ENCODE measurements around the gene CNOT2.

DNA sequence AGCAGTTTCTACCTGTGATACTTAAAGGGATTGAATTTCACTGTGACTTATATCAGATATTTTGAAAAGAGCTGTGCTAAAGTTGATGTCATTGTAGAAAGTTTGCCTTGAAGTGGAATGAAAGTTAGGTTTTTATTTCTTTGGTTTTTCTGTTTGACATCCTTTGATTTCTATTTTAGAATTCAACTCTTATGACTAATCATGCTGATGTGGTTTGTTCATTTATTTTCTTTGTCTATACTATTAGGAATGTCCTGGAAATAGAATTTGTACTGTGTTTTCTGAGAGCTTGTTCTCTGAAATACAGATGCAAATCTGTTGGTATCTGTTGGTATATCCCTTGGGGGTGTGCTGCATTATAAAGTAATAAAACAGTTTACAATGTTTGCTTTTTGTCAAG lies 3.3 kb downstream of the CNOT2 start:
- TF ChIP-seq, protein P1, sequence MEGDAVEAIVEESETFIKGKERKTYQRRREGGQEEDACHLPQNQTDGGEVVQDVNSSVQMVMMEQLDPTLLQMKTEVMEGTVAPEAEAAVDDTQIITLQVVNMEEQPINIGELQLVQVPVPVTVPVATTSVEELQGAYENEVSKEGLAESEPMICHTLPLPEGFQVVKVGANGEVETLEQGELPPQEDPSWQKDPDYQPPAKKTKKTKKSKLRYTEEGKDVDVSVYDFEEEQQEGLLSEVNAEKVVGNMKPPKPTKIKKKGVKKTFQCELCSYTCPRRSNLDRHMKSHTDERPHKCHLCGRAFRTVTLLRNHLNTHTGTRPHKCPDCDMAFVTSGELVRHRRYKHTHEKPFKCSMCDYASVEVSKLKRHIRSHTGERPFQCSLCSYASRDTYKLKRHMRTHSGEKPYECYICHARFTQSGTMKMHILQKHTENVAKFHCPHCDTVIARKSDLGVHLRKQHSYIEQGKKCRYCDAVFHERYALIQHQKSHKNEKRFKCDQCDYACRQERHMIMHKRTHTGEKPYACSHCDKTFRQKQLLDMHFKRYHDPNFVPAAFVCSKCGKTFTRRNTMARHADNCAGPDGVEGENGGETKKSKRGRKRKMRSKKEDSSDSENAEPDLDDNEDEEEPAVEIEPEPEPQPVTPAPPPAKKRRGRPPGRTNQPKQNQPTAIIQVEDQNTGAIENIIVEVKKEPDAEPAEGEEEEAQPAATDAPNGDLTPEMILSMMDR (IDR thresholded peaks at IDR 0.05): no peak
- no peak for TF ChIP-seq EZH2 (IDR thresholded peaks at IDR 0.05; ENCODE audit: borderline replicate concordance, insufficient read depth, low read depth, low read length, poor library complexity, severe bottlenecking)

Measured in B cell (primary cell).